T-helper 2 cell treated with Interferon-gamma antibody and Interleukin-4, amounts not matched to agents 100 ng/mL and 5 ng/mL, for 36 hours (primary cell): ENCODE data around the gene VPS51. TPM values are rescaled to one million over a fixed set of nuclear protein-coding genes. Genes with fewer than 3 reads are reported as not detected.
"Not testable (repeated sequence)": the region's sequence is repeated elsewhere in the genome, so short reads cannot be mapped to it uniquely, and the experiment has no call there.

Experiments
- intact Hi-C: fragments of 100-400 bp; cut with micrococcal nuclease; formaldehyde crosslinking; loops from one replicate; pipeline ENCODE4 v1.15.1; 2023
- total RNA-seq: library from RNA; stranded (reverse); gene quantifications from 2 replicates; pipeline ENCODE4 v1.2.3, GENCODE V29; 2022

The VPS51 gene
- total RNA-seq, 1 donor from 2014 or later = 139 TPM

GRCh38 chr11:65132238-65132987 lies 36.4 kb downstream of the VPS51 start:
- intact Hi-C loops = no loop called here

- intact Hi-C loops = no loop called here
These were observed 37.1 kb downstream of the VPS51 start for GRCh38 chr11:65132988-65133700.

- intact Hi-C loops = loop anchor here (1.0 kb wide), 3 partner anchors 11 to 37 kb away; partner anchors contain the start of genes FAU, MRPL49 and VPS51
These were observed 37.7 kb downstream of the VPS51 start for GRCh38 chr11:65133724-65134123.

GRCh38 chr11:65134240-65134951 lies 38.4 kb downstream of the VPS51 start, which contains the start of gene SYVN1:
Gene SYVN1 (minus strand): TSS chr11:65134519. CDS start chr11:65133601, 918 bp downstream.
- intact Hi-C loops = loop anchor here (1.0 kb wide), 3 partner anchors 12 to 38 kb away; partner anchors contain the start of genes FAU, MRPL49 and VPS51

- intact Hi-C loops = loop anchor here (1.0 kb wide), 4 partner anchors 13 to 46 kb away; partner anchors contain the start of genes CAPN1, FAU, MRPL49 and VPS51
These were observed 39.1 kb downstream of the VPS51 start for GRCh38 chr11:65134952-65135632.

GRCh38 chr11:65135633-65136145 lies 39.7 kb downstream of the VPS51 start:
- intact Hi-C loops = loop anchor here (1.0 kb wide), 1 partner anchor 46 kb away; the partner anchor contains the start of gene CAPN1

GRCh38 chr11:65136515-65137096 lies 40.6 kb downstream of the VPS51 start:
- intact Hi-C loops = no loop called here

- intact Hi-C loops = no loop called here
These were observed 46.0 kb downstream of the VPS51 start for GRCh38 chr11:65141896-65142494.

- intact Hi-C loops = no loop called here
These were observed 51.5 kb downstream of the VPS51 start for GRCh38 chr11:65147352-65148075.

GRCh38 chr11:65148657-65149056 lies 52.6 kb downstream of the VPS51 start:
- intact Hi-C loops = no loop called here

GRCh38 chr11:65150131-65150508 lies 54.1 kb downstream of the VPS51 start:
- intact Hi-C loops = not testable (repeated sequence)

GRCh38 chr11:65150509-65151299 lies 54.7 kb downstream of the VPS51 start:
- intact Hi-C loops = no loop called here

GRCh38 chr11:65151331-65151899 lies 55.4 kb downstream of the VPS51 start:
- intact Hi-C loops = no loop called here

GRCh38 chr11:65152122-65152521 lies 56.1 kb downstream of the VPS51 start:
- intact Hi-C loops = no loop called here

- intact Hi-C loops = no loop called here
These were observed 60.2 kb downstream of the VPS51 start for GRCh38 chr11:65156256-65156655.

GRCh38 chr11:65156926-65157325 lies 60.9 kb downstream of the VPS51 start:
- intact Hi-C loops = no loop called here

- intact Hi-C loops = no loop called here
These were observed 61.3 kb downstream of the VPS51 start for GRCh38 chr11:65157336-65157735.

- intact Hi-C loops = no loop called here
These were observed 63.0 kb downstream of the VPS51 start for GRCh38 chr11:65159012-65159411.
